ENCODE measurements around the gene CCDC27. TPM values are rescaled to one million over a fixed set of nuclear protein-coding genes. Genes with fewer than 3 reads are reported as not detected.

Gene CCDC27
- total RNA-seq, 1 donor from 2014 or later = not detected

GRCh38 chr1:3762151-3762872 is 10.1 kb downstream of the CCDC27 start:
- H3K79me2 ChIP-seq (ENCODE audit: low read depth) = no peaks in the 10 kb centered on the region
- no peak overlapping the region for H3K9ac ChIP-seq
- DNase-seq (ENCODE audit: low spot score) = no peak
- no peak overlapping the region for H3K4me2 ChIP-seq
- no peak overlapping the region for H3K4me3 ChIP-seq
- no peak for TF ChIP-seq CTCF (IDR thresholded peaks at IDR 0.05)
- TF ChIP-seq EZH2phosphoT487 (IDR thresholded peaks at IDR 0.05) = no peak
- no peak for TF ChIP-seq EZH2 (IDR thresholded peaks at IDR 0.05)
- H2AFZ ChIP-seq (replicated peaks) = no peak overlapping the region
- H3K27ac ChIP-seq = no peak overlapping the region
- H3K36me3 Mint-ChIP-seq = no peaks in the 10 kb centered on the region
- no peaks in the 10 kb centered on the region for H3K4me1 Mint-ChIP-seq
- H3K27me3 ChIP-seq = peaks cover 22% of the 10 kb centered on the region
- no peaks in the 10 kb centered on the region for H3K36me3 ChIP-seq
- H3K27me3 Mint-ChIP-seq (ENCODE audit: insufficient read depth, low read depth) = peaks cover 9% of the 10 kb centered on the region
- peaks cover 21% of the 10 kb centered on the region for H3K9me3 Mint-ChIP-seq
- H3K4me1 ChIP-seq = no peaks in the 10 kb centered on the region
- H3K4me3 Mint-ChIP-seq = no peak overlapping the region
- H4K20me1 ChIP-seq (ENCODE audit: low read depth) = no peaks in the 10 kb centered on the region
- no peak overlapping the region for H3K27ac Mint-ChIP-seq
- no peaks in the 10 kb centered on the region for H3F3A ChIP-seq (ENCODE audit: low read depth)
- no peaks in the 10 kb centered on the region for H3K9me3 ChIP-seq (ENCODE audit: low read depth)

- Histone ChIP-seq H3K27ac (no peak overlapping the region), H4K20me1 (ENCODE audit: low read depth) (no peaks in the 10 kb centered on the region), H3K4me2 (no peak overlapping the region), H3K4me1 (no peaks in the 10 kb centered on the region), H3F3A (ENCODE audit: low read depth) (no peaks in the 10 kb centered on the region), H3K27me3 (peaks cover 22% of the 10 kb centered on the region), H3K9me3 (ENCODE audit: low read depth) (no peaks in the 10 kb centered on the region), H3K4me3 (no peak overlapping the region), H3K36me3 (no peaks in the 10 kb centered on the region), H2AFZ (replicated peaks) (no peak overlapping the region), H3K9ac (no peak overlapping the region), H3K79me2 (ENCODE audit: low read depth) (no peaks in the 10 kb centered on the region)
- Mint-ChIP-seq H3K9me3 (peaks cover 25% of the 10 kb centered on the region), H3K4me3 (no peak overlapping the region), H3K4me1 (no peaks in the 10 kb centered on the region), H3K36me3 (no peaks in the 10 kb centered on the region), H3K27ac (no peak overlapping the region), H3K27me3 (ENCODE audit: insufficient read depth, low read depth) (peaks cover 11% of the 10 kb centered on the region)
- no peak for DNase-seq (ENCODE audit: low spot score)
- TF ChIP-seq CTCF (IDR thresholded peaks at IDR 0.05) (no peak), EZH2phosphoT487 (IDR thresholded peaks at IDR 0.05) (no peak), EZH2 (IDR thresholded peaks at IDR 0.05) (no peak)
Observed at GRCh38 chr1:3762873-3763228, 10.6 kb downstream of the CCDC27 start.

- H3K9ac ChIP-seq = no peak overlapping the region
- no peaks in the 10 kb centered on the region for H3K36me3 ChIP-seq
- no peaks in the 10 kb centered on the region for H3K79me2 ChIP-seq (ENCODE audit: low read depth)
- Mint-ChIP-seq H3K27ac (peak overlapping the region; percentile 66), H3K4me1 (no peaks in the 10 kb centered on the region), H3K4me3 (no peak overlapping the region), H3K36me3 (no peaks in the 10 kb centered on the region), H3K27me3 (ENCODE audit: insufficient read depth, low read depth) (peaks cover 11% of the 10 kb centered on the region), H3K9me3 (peaks cover 26% of the 10 kb centered on the region)
- DNase-seq (ENCODE audit: low spot score) = no peak
- no peak overlapping the region for H3K4me2 ChIP-seq
- peaks cover 22% of the 10 kb centered on the region for H3K27me3 ChIP-seq
- H3K4me1 ChIP-seq = no peaks in the 10 kb centered on the region
- H2AFZ ChIP-seq (replicated peaks) = no peak overlapping the region
- no peaks in the 10 kb centered on the region for H3F3A ChIP-seq (ENCODE audit: low read depth)
- no peaks in the 10 kb centered on the region for H3K9me3 ChIP-seq (ENCODE audit: low read depth)
- no peaks in the 10 kb centered on the region for H4K20me1 ChIP-seq (ENCODE audit: low read depth)
- no peak overlapping the region for H3K27ac ChIP-seq
- H3K4me3 ChIP-seq = no peak overlapping the region
- TF ChIP-seq CTCF (IDR thresholded peaks at IDR 0.05) = no peak
- TF ChIP-seq EZH2 (IDR thresholded peaks at IDR 0.05) = no peak
- TF ChIP-seq EZH2phosphoT487 (IDR thresholded peaks at IDR 0.05) = no peak
Observed at GRCh38 chr1:3763351-3764125, 11.3 kb downstream of the CCDC27 start.

All from neural progenitor cell (in vitro differentiated cells).